ENCODE data around the gene CYBC1. TPM values are rescaled to one million over a fixed set of nuclear protein-coding genes. Genes with fewer than 3 reads are reported as not detected.

CYBC1 gene
- total RNA-seq, 4 donors from 2014 or later: 79.2 to 103 (median 88.0) TPM

GRCh38 chr17:82494236-82495055, 43.9 kb upstream of the CYBC1 start:
- no peaks in the 10 kb centered on the region for H3K9me3 ChIP-seq
- peak; percentile 87 to 95 (median 95) for DNase-seq
- TF ChIP-seq CTCF (IDR thresholded peaks at IDR 0.05) (peak; percentile 80 to 94 (median 90)), POLR2A (IDR thresholded peaks at IDR 0.05) (no peak)
- H3K36me3 ChIP-seq: no peaks in the 10 kb centered on the region
- no peak overlapping the region for H3K4me3 ChIP-seq
- peaks cover 5 to 21% (median 6%) of the 10 kb centered on the region in 4 donors for H3K4me1 ChIP-seq
- no peaks in the 10 kb centered on the region for H3K27me3 ChIP-seq
- H3K27ac ChIP-seq: peak overlapping the region; percentile 6 to 53 (median 29)

- Histone ChIP-seq H3K4me1 (peaks cover 5 to 21% (median 6%) of the 10 kb centered on the region in 4 donors), H3K27me3 (no peaks in the 10 kb centered on the region), H3K27ac (no peak overlapping the region), H3K4me3 (no peak overlapping the region), H3K36me3 (peaks cover 0 to 10% (median 0%) of the 10 kb centered on the region in 3 donors), H3K9me3 (no peaks in the 10 kb centered on the region)
- TF ChIP-seq CTCF (IDR thresholded peaks at IDR 0.05) (no peak), POLR2A (IDR thresholded peaks at IDR 0.05) (no peak)
- DNase-seq: no peak
Observed at GRCh38 chr17:82493226-82493781, 42.8 kb upstream of the CYBC1 start.

- no peak overlapping the region for H3K27ac ChIP-seq
- peaks cover 0 to 16% (median 6%) of the 10 kb centered on the region in 4 donors for H3K4me1 ChIP-seq
Observed at GRCh38 chr17:82492643-82493225, 42.2 kb upstream of the CYBC1 start.

GRCh38 chr17:82491533-82491932, 41.0 kb upstream of the CYBC1 start:
- H3K27me3 ChIP-seq: no peaks in the 10 kb centered on the region
- H3K4me3 ChIP-seq: no peak overlapping the region
- H3K36me3 ChIP-seq: peaks cover 0 to 28% (median 0%) of the 10 kb centered on the region in 3 donors
- no peak for DNase-seq
- peaks cover 0 to 11% (median 3%) of the 10 kb centered on the region in 4 donors for H3K4me1 ChIP-seq
- H3K27ac ChIP-seq: no peak overlapping the region
- TF ChIP-seq CTCF (IDR thresholded peaks at IDR 0.05) (no peak), POLR2A (IDR thresholded peaks at IDR 0.05) (no peak)
- H3K9me3 ChIP-seq: no peaks in the 10 kb centered on the region

More at GRCh38 chr17:82492643-82493225, 42.2 kb upstream of the CYBC1 start:
- Histone ChIP-seq H3K36me3 (peaks cover 0 to 16% (median 0%) of the 10 kb centered on the region in 3 donors), H3K4me3 (no peak overlapping the region), H3K27me3 (no peaks in the 10 kb centered on the region), H3K9me3 (no peaks in the 10 kb centered on the region)
- TF ChIP-seq POLR2A (IDR thresholded peaks at IDR 0.05) (no peak), CTCF (IDR thresholded peaks at IDR 0.05) (no peak)
- no peak for DNase-seq

GRCh38 chr17:82491196-82491530, 40.6 kb upstream of the CYBC1 start:
- Histone ChIP-seq H3K9me3 (no peaks in the 10 kb centered on the region), H3K27ac (no peak overlapping the region), H3K36me3 (peaks cover 0 to 32% (median 0%) of the 10 kb centered on the region in 3 donors), H3K27me3 (no peaks in the 10 kb centered on the region), H3K4me3 (no peak overlapping the region), H3K4me1 (peaks cover 0 to 7% (median 3%) of the 10 kb centered on the region in 4 donors)
- no peak for TF ChIP-seq CTCF (IDR thresholded peaks at IDR 0.05)
- no peak for TF ChIP-seq POLR2A (IDR thresholded peaks at IDR 0.05)
- DNase-seq: no peak
